Measurements from ENCODE around the gene TARS3.

GRCh38 chr15:101669744-101670143 lies 54.5 kb downstream of the TARS3 start:
- TF ChIP-seq POLR2A (IDR thresholded peaks at IDR 0.05) (no peak), CTCF (IDR thresholded peaks at IDR 0.05) (no peak), POLR2AphosphoS5 (IDR thresholded peaks at IDR 0.05) (no peak), EP300 (IDR thresholded peaks at IDR 0.05) (no peak)

Measured in stomach (tissue), 4 donors.